Activated CD4-positive, CD25-positive, alpha-beta regulatory T cell treated with anti-CD3 and anti-CD28 coated beads, Interleukin-2, amount 50 U/mL, for 24 hours (primary cell): ENCODE data around the gene RNF227.
"Not testable (repeated sequence)": the region's sequence is repeated elsewhere in the genome, so short reads cannot be mapped to it uniquely, and the experiment has no call there.

Source experiments
- ATAC-seq, 2 donors: fragments of 150-1000 bp; cut with Tn5 transposase; one replicate each; pipeline ENCODE4 v1.10.0; 2021; ENCODE audit warnings: mild to moderate bottlenecking in 1 of 2, moderate library complexity in 1 of 2

RNF227 gene

GRCh38 chr17:7915611-7916384 is at the start of gene RNF227:
RNF227 (minus strand) TSS chr17:7916289; CDS start chr17:7916195, 94 bp downstream.
- peak; percentile 79 to 80 for ATAC-seq

GRCh38 chr17:7961421-7961820 is 45.3 kb upstream of the RNF227 start:
- no peak for ATAC-seq

- ATAC-seq, result no peak
Observed at GRCh38 chr17:7959503-7960253, 43.6 kb upstream of the RNF227 start.

- no peak for ATAC-seq
Observed at GRCh38 chr17:7956228-7956965, 40.3 kb upstream of the RNF227 start.

GRCh38 chr17:7955414-7956227 is 39.5 kb upstream of the RNF227 start:
- ATAC-seq, result no peak

- ATAC-seq, result not testable (repeated sequence)
Observed at GRCh38 chr17:7953266-7953665, 37.2 kb upstream of the RNF227 start.

GRCh38 chr17:7951143-7951792 is 35.2 kb upstream of the RNF227 start:
- ATAC-seq, result peak; percentile 99

GRCh38 chr17:7950578-7950977 is 34.5 kb upstream of the RNF227 start:
- ATAC-seq, result no peak

GRCh38 chr17:7947651-7948050 is 31.6 kb upstream of the RNF227 start:
- no peak for ATAC-seq

- ATAC-seq, result no peak
Observed at GRCh38 chr17:7946441-7946840, 30.4 kb upstream of the RNF227 start.

- no peak for ATAC-seq
Observed at GRCh38 chr17:7945651-7946050, 29.6 kb upstream of the RNF227 start.

- ATAC-seq, result no peak
Observed at GRCh38 chr17:7944326-7944725, 28.2 kb upstream of the RNF227 start.

GRCh38 chr17:7943291-7943690 is 27.2 kb upstream of the RNF227 start:
- no peak for ATAC-seq

- ATAC-seq, result no peak
Observed at GRCh38 chr17:7940743-7941142, 24.7 kb upstream of the RNF227 start.

GRCh38 chr17:7940034-7940433 is 23.9 kb upstream of the RNF227 start:
- no peak for ATAC-seq

GRCh38 chr17:7935859-7936258 is 19.8 kb upstream of the RNF227 start:
- no peak for ATAC-seq

GRCh38 chr17:7932949-7933348 is 16.9 kb upstream of the RNF227 start:
- no peak for ATAC-seq

- ATAC-seq, result peak; percentile 14 to 26
Observed at GRCh38 chr17:7932483-7932891, 16.4 kb upstream of the RNF227 start.

- peak; percentile 98 to 99 for ATAC-seq
Observed at GRCh38 chr17:7931709-7932482, 15.8 kb upstream of the RNF227 start, which contains the start of the genes CNTROB and TRAPPC1. CNTROB (plus strand) TSS chr17:7932206; CDS start chr17:7933080, 874 bp downstream. TRAPPC1 (minus strand) TSS chr17:7931946; CDS start chr17:7931829, 117 bp downstream.

GRCh38 chr17:7930841-7931631 is 14.9 kb upstream of the RNF227 start:
- ATAC-seq, result no peak
